ENCODE data around the gene CTSH. TPM values are rescaled to one million over a fixed set of nuclear protein-coding genes. Genes with fewer than 3 reads are reported as not detected.

The CTSH gene
- total RNA-seq, 2 experiments from 2014 or later = 46.7 to 54.8 TPM

DNA sequence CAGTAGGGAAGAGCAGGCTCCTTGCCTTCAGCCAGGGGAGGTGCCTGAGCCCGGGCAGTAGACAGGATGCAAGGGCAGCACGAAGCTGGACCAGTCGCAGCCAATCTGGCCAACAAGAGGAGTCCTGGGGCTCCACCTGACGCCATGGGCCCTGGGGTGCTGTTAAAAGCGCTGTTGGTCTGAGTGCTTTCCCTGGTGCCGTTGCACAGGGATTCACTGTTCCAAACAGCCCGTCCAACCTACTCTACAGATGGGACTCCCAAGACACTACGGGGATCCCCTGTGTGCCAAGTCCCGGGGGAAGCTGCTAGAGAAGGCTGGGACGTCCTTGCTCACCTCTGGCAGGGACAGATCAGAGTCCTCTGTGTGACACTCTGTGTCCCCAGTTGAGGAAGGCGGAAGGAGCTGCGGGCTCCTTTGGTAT lies 632 bp downstream of the CTSH start:
- H3K4me1 Mint-ChIP-seq = peaks cover 12% of the 10 kb centered on the region
- CTCF ChIA-PET = interaction anchor here (0.9 to 1.0 kb wide), 2 partner anchors 70 to 99 kb away, joined by 3 to 4 read pairs; no protein-coding TSS in a partner anchor
- POLR2A ChIA-PET = no interaction called here
- peak overlapping the region; percentile 69 for H3K4me3 Mint-ChIP-seq
- H3K27me3 Mint-ChIP-seq = peaks cover 40% of the 10 kb centered on the region
- no peaks in the 10 kb centered on the region for H3K9me3 Mint-ChIP-seq
- H3K27ac Mint-ChIP-seq = no peak overlapping the region
- DNase-seq = no peak
- H3K36me3 Mint-ChIP-seq (ENCODE audit: low read depth) = peaks cover 2% of the 10 kb centered on the region

DNA sequence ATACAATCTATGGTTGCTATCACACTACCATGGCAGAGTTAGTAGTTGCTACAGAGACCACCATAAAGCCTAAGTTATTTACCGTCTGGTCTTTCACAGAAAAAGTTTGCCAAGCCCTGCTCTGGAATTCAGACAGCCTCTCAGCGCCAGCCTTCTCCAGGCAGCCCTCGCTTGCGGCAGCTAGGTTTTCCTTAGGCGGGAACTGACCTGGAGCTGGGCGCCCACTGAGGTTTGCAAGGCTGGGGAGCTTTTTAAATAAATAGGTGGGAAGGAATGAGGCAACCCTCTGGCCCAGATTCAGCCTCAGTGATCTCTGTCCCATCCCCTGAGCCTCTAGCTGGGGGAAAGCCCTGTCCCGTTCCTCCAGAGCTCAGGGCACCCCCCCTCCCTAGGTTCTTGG lies 1.2 kb downstream of the CTSH start:
- Mint-ChIP-seq H3K36me3 (ENCODE audit: low read depth) (peaks cover 4% of the 10 kb centered on the region), H3K4me3 (peak overlapping the region; percentile 69), H3K27ac (no peak overlapping the region), H3K27me3 (peaks cover 40% of the 10 kb centered on the region), H3K4me1 (peaks cover 17% of the 10 kb centered on the region), H3K9me3 (no peaks in the 10 kb centered on the region)
- CTCF ChIA-PET = interaction anchor here (0.8 to 1.0 kb wide), 3 partner anchors 24 to 99 kb away, joined by 3 to 4 read pairs (median 3); no protein-coding TSS in a partner anchor
- DNase-seq = no peak
- POLR2A ChIA-PET = no interaction called here

DNA sequence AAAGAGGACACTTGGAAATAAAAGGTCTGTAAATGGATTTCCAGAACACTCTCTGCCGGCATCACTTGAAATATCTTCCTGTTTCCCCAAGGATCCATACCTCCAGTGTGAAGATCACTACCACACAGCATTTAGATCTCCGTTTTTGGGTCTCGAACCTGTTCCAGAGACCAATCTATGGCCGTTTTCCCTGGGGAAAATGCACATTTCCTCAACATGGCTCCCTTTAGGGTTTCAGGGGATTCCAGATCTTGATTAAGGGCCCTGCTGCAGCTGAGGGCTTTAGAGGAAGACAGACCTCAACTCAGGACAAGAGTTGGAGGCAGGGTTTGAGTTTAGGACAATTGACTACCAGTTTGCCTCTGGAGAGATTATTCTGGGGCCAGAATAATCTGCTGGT lies 2.1 kb downstream of the CTSH start:
- peaks cover 25% of the 10 kb centered on the region for H3K4me1 Mint-ChIP-seq
- ChIA-PET POLR2A (no interaction called here), CTCF (no interaction called here)
- no peak overlapping the region for H3K4me3 Mint-ChIP-seq
- DNase-seq = no peak
- peaks cover 2% of the 10 kb centered on the region for H3K9me3 Mint-ChIP-seq
- peaks cover 41% of the 10 kb centered on the region for H3K27me3 Mint-ChIP-seq
- H3K36me3 Mint-ChIP-seq (ENCODE audit: low read depth) = peaks cover 9% of the 10 kb centered on the region
- no peak overlapping the region for H3K27ac Mint-ChIP-seq

DNA sequence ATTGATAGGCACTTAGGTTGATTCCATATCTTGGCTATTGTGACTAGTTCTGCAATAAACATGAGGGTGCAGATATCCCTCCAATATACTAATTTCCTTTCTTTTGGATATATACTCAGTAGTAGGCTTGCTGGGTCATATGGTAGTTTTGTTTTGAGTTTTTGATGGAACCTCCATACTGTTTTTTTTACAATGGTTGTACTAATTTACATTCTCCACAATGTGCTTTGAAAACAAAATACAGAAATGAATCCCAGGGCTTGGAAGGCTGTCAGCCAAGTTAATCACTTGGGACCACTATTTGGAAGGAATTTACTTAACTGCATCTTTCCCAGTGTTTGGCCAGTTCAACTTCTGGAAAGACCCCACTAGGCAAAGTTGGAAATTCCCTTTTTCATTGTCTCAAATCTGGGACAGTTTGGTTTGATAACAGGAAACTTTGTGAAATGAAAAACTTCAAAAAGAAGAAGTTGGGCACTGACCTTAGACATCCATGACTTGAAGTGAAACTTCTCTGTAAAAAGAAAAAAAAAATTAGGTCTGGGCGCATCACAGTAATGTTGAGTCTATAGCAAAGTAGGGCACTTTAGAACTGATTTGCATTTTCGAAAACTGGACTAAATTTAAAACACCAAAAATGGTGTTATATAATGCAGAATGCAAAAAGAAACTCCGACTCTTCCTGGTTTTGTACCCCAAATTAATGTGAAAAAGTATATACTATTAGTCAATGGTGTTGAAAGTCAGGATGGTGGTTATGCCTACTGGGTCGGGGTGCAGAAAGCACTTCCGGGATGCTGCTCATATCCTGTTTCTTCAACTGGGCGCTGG lies 6.0 kb downstream of the CTSH start:
- ChIA-PET POLR2A (no interaction called here), CTCF (no interaction called here)
- peaks cover 38% of the 10 kb centered on the region for H3K4me1 Mint-ChIP-seq
- no peak for DNase-seq
- H3K36me3 Mint-ChIP-seq (ENCODE audit: low read depth) = peaks cover 12% of the 10 kb centered on the region
- peak overlapping the region; percentile 84 for H3K27ac Mint-ChIP-seq
- peak overlapping the region; percentile 34 for H3K4me3 Mint-ChIP-seq
- H3K9me3 Mint-ChIP-seq = peaks cover 2% of the 10 kb centered on the region
- peaks cover 15% of the 10 kb centered on the region for H3K27me3 Mint-ChIP-seq

DNA sequence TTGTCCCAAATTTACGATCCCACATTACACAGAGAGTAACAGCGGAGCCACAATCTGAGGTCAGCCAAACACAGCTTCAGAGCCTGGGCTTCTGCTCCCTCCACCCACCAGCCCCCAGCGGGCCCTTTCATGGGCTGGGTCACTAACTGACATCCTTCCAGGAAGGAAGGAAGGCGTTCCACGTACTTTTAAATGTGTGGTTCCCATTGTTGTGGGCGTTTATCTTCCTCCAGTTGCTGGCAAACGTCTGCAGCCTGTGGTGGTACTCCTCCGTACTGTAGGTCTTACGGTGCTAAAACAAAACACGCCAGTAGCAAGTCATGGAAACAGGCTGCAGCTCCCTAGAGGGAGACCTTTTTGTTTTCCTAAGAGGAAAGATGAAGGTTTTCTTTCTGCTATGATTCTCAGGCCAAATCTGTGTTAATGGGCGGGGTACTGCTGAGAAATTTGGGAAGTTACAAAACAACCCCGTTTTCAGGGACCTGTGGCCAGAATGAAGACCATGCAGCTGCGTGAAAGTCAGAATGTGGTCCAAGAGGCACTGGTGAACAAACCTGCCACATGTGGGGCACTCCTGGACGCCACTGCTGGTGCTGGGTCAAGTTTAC lies 7.6 kb downstream of the CTSH start:
- CTCF ChIA-PET = interaction anchor here (1.0 to 2.5 kb wide), 2 partner anchors 24 to 26 kb away, joined by 3 to 6 read pairs; no protein-coding TSS in a partner anchor

DNA sequence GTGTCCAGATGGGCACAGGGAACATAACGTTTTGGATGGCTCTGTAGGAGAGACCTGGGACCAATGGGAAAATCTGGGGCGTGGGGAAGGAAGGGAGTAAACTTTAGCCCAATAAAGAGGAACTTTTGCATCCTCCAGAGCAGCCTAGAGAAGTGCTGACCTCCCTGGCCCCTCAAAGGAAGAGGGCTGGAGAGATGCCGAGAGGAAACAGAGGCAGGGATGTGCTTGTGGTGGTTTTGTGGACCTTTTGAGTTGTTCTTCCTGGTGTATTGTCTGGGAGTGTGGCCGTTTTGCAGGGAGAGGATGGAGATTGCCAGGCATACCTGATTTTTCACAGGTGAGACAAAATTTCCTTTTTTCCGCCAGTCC lies 10.2 kb downstream of the CTSH start:
- peaks cover 10% of the 10 kb centered on the region for H3K36me3 Mint-ChIP-seq (ENCODE audit: low read depth)
- H3K27me3 Mint-ChIP-seq = peaks cover 2% of the 10 kb centered on the region
- H3K4me3 Mint-ChIP-seq = no peak overlapping the region
- ChIA-PET POLR2A (no interaction called here), CTCF (no interaction called here)
- peaks cover 2% of the 10 kb centered on the region for H3K9me3 Mint-ChIP-seq
- H3K4me1 Mint-ChIP-seq = peaks cover 35% of the 10 kb centered on the region
- no peak for DNase-seq
- H3K27ac Mint-ChIP-seq = no peak overlapping the region

More for the DNA sequence above, 7.6 kb downstream of the CTSH start:
- DNase-seq = peak; percentile 34
- peak overlapping the region; percentile 82 for H3K27ac Mint-ChIP-seq
- H3K27me3 Mint-ChIP-seq = peaks cover 2% of the 10 kb centered on the region
- H3K9me3 Mint-ChIP-seq = peaks cover 2% of the 10 kb centered on the region
- H3K36me3 Mint-ChIP-seq (ENCODE audit: low read depth) = peaks cover 10% of the 10 kb centered on the region
- POLR2A ChIA-PET = no interaction called here
- peaks cover 38% of the 10 kb centered on the region for H3K4me1 Mint-ChIP-seq
- peak overlapping the region; percentile 46 for H3K4me3 Mint-ChIP-seq

DNA sequence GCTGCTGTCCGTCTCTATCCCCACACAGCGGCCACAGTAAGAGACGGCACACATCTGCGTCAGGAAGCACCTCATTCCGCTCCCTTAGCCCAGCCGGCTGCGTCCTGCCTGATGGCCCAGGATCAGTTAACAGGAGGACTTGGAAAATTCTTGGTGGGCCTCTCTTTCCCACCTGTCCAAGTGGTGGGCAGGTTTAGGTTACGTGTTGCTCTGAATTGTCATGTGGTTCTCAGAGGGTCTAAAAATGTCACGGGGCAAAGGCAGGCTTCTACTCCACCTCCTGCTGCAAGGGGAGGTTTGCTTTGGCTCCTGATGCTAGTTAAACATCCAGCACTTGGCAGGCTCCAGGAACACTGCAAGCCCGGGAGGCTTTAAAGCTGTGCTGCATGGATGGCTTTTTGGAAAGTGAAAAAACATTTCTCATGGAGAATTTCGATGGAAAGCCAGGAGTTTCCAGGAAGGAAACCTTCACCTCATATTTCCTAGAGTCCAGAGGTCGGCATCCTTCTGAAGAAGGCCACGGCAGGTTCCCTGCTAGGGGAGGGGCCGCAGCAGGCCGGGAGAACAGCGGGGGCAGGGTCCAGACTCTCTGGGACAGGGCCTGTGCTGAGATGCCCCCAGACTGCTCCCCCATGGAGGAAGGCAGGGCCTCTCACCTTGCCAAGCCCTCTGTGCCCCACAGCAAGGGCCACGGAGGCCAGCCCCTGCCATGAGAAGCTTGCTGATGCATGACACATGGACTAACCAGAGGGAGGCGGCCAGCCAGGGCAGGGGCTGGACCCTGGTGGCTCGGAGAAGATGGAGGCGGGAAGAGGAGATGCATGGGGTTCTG lies 10.8 kb downstream of the CTSH start:
- Mint-ChIP-seq H3K27ac (no peak overlapping the region), H3K27me3 (peaks cover 2% of the 10 kb centered on the region), H3K4me1 (peaks cover 30% of the 10 kb centered on the region), H3K9me3 (peaks cover 2% of the 10 kb centered on the region), H3K36me3 (ENCODE audit: low read depth) (peaks cover 10% of the 10 kb centered on the region), H3K4me3 (no peak overlapping the region)
- ChIA-PET CTCF (interaction anchor here (1.0 kb wide), 1 partner anchor 256 kb away, joined by 3 read pairs; no protein-coding TSS in a partner anchor), POLR2A (no interaction called here)
- DNase-seq = no peak

DNA sequence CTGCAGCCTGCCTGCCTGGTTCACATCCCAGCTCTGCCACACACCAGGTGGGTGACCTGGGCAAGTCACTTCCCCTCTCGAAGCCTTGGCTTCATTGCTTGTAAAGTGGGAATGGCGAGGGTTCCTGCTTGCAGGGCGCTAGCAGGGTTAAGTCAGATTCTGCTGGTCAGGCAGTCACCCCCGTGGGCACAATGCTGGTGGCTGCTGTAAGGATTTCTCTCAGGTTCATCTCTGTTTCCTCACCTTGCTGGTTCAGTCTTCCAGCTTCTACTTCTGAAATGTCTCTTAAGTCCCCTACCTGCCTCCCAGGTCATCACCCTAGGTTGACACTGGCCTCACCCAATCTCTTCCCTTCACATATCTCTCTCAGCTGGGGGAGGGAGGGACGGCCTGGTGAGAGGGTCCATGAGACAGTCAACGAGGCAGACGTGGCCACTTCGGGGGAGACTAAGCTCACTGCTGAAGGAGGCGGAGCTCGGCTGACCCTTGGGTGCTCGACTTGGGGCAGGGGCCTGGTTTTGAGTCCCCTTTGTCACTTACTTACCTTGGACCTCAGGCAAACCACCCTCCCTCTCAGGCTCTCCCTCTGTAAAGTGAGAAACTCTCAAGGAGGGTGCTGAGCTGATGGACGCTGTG lies 11.5 kb downstream of the CTSH start:
- no peak overlapping the region for H3K27ac Mint-ChIP-seq

DNA sequence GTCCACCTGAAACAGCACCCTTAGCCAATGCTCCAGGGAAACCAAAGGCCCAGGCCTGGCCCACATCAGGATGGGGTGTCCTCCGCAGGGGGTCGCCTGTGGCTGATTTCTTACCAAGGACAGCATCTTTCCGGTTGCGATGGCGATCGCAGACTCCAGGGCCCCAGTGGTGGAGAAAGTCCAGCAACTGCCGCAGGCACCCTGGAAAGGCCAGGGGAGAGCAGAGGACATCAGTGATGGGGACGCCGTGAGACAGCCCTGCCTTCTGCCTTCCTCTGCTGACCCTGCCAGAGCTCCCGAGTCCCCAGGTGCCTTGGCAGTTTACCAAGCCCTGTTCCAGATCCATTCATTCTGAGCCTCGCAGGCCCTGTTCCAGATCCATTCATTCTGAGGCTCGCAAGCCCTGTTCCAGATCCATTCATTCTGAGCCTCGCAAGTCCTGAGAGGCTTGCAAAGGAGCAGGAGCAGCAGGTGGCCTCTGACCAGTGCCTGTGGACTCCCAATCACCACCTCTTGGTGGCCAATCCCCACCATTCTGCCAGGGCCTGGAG lies 12.5 kb downstream of the CTSH start:
- H3K27me3 Mint-ChIP-seq = no peaks in the 10 kb centered on the region
- H3K4me3 Mint-ChIP-seq = no peak overlapping the region
- H3K27ac Mint-ChIP-seq = no peak overlapping the region
- ChIA-PET CTCF (no interaction called here), POLR2A (no interaction called here)
- H3K36me3 Mint-ChIP-seq (ENCODE audit: low read depth) = peaks cover 4% of the 10 kb centered on the region
- DNase-seq = no peak
- no peaks in the 10 kb centered on the region for H3K9me3 Mint-ChIP-seq
- H3K4me1 Mint-ChIP-seq = peaks cover 18% of the 10 kb centered on the region

More for the DNA sequence above, 11.5 kb downstream of the CTSH start:
- H3K27me3 Mint-ChIP-seq = peaks cover 1% of the 10 kb centered on the region
- POLR2A ChIA-PET = no interaction called here
- no peak for DNase-seq
- CTCF ChIA-PET = interaction anchor here (1.0 kb wide), 1 partner anchor 257 kb away, joined by 3 read pairs; no protein-coding TSS in a partner anchor
- peaks cover under 1% of the 10 kb centered on the region for H3K9me3 Mint-ChIP-seq
- no peak overlapping the region for H3K4me3 Mint-ChIP-seq
- peaks cover 5% of the 10 kb centered on the region for H3K36me3 Mint-ChIP-seq (ENCODE audit: low read depth)
- H3K4me1 Mint-ChIP-seq = peaks cover 23% of the 10 kb centered on the region

DNA sequence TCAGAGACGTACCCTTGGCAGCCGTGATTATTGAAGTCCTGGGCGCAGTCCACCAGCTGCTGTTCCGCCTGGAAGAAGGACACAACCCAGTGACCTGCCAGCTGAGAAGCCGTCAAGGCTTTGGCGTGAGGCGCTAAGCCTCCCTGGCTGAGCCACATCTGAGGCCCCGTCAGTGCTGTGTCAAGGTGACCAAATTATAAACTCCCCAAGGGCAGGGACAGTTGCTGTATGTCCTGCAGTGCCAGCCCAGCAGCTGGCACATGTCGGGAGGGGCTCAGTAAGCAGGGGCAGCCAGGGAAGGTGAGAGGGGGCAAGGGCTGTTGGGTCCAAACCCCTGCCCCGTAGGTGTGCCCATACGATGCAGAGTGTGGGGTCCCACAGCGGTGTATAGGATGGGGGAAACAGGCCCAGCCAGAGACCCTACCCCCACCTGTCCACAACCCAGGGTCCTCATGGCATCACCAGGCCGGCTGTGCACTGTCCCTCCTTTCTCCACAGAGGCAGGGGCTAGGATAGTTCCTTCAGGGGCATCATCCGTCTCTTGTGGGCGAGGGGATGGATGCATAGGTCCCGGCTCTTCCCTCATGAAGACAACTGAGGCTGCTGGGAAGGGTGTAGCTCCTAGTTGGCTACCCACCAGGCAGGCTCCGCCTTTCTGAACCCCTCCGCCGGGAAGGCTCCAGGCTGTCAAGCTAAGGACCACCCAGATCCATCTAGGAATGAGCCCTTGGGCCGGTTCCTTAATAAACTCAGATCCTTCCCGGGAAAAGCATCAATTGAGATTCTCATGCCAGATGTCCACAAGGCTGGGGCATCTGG lies 13.2 kb downstream of the CTSH start:
- H3K4me3 Mint-ChIP-seq = no peak overlapping the region
- H3K4me1 Mint-ChIP-seq = peaks cover 11% of the 10 kb centered on the region
- no peaks in the 10 kb centered on the region for H3K9me3 Mint-ChIP-seq
- H3K36me3 Mint-ChIP-seq (ENCODE audit: low read depth) = peaks cover 4% of the 10 kb centered on the region
- no peak overlapping the region for H3K27ac Mint-ChIP-seq
- H3K27me3 Mint-ChIP-seq = no peaks in the 10 kb centered on the region
- no peak for DNase-seq
- ChIA-PET POLR2A (no interaction called here), CTCF (no interaction called here)

DNA sequence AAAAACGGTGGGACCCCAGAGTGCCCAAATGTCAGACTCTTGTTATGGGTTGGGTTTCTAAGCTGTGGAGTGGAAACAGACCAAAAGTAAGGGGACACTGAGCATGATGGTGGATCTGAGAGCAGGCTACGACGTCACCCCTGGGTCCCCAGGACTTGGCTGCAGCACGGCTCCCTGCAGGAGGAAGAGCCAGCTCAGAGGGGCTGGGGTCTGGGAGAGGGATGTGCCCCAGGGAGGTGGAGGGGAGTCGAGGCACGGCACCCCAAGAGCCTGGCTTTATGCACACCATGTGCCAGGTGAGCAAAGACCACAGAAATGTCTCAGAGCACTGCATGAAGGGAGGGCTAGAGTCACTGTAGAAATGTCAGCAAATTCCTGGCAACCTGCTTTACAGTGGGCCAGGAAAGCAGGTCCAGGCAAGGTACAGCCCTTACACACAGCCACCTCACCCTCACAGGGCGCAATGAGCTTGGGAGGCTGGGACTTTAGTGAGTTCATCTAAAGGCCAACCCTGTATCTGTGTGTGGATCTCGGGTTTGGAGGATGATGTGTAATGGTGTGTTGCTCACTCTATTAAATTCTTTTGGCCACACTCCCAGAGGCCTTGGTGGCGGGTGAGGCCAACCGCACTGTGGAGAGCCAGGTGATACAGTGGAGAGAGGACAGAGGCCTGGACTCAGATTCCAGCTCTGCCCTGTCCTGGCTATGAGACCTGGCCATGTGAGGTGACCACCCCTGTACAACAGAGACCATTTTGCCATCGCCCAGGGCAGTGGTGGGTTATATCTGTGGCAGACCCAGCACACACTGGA lies 14.1 kb downstream of the CTSH start:
- Mint-ChIP-seq H3K27ac (no peak overlapping the region), H3K36me3 (ENCODE audit: low read depth) (peaks cover 4% of the 10 kb centered on the region)
- POLR2A ChIA-PET = no interaction called here

More for the DNA sequence above, 14.1 kb downstream of the CTSH start:
- H3K4me1 Mint-ChIP-seq = peaks cover 2% of the 10 kb centered on the region
- H3K9me3 Mint-ChIP-seq = no peaks in the 10 kb centered on the region
- no peak overlapping the region for H3K4me3 Mint-ChIP-seq
- H3K27me3 Mint-ChIP-seq = no peaks in the 10 kb centered on the region
- DNase-seq = no peak
- CTCF ChIA-PET = no interaction called here

Measured in activated CD4-positive, alpha-beta T cell treated with anti-CD3 and anti-CD28 coated beads, Interleukin-2, amount 10 ng/mL, durations not matched to agents 7 days and 5 days (primary cell).